Suppressor macrophage treated with lipopolysaccharide for 1 hour (primary cell): Measurements from ENCODE around the gene ERBB2.

Experiments used
- DNase-seq, 3 donors: peaks; one replicate each; pipeline ENCODE4 v3.0.0-alpha.2; 2020 to 2022

Gene ERBB2

GRCh38 chr17:39765766-39766165 is 65.9 kb downstream of the ERBB2 start:
- DNase-seq, result no peak

GRCh38 chr17:39767147-39767546 is 67.3 kb downstream of the ERBB2 start:
- DNase-seq, result no peak

GRCh38 chr17:39769974-39770587 is 70.2 kb downstream of the ERBB2 start:
- DNase-seq, result no peak

GRCh38 chr17:39772415-39772814 is 72.6 kb downstream of the ERBB2 start:
- no peak for DNase-seq

- no peak for DNase-seq
Observed at GRCh38 chr17:39772987-39773934, 73.4 kb downstream of the ERBB2 start.

- DNase-seq, result no peak
Observed at GRCh38 chr17:39774047-39774446, 74.2 kb downstream of the ERBB2 start.

- DNase-seq, result no peak
Observed at GRCh38 chr17:39775031-39775430, 75.2 kb downstream of the ERBB2 start.

- no peak for DNase-seq
Observed at GRCh38 chr17:39776252-39776651, 76.4 kb downstream of the ERBB2 start.

- DNase-seq, result no peak
Observed at GRCh38 chr17:39777534-39778365, 77.9 kb downstream of the ERBB2 start.
